ENCODE data around the gene DYNC1I1. TPM values are rescaled to one million over a fixed set of nuclear protein-coding genes. Genes with fewer than 3 reads are reported as not detected.

DYNC1I1 gene
- total RNA-seq, 2 experiments from 2014 or later = not detected

DNA sequence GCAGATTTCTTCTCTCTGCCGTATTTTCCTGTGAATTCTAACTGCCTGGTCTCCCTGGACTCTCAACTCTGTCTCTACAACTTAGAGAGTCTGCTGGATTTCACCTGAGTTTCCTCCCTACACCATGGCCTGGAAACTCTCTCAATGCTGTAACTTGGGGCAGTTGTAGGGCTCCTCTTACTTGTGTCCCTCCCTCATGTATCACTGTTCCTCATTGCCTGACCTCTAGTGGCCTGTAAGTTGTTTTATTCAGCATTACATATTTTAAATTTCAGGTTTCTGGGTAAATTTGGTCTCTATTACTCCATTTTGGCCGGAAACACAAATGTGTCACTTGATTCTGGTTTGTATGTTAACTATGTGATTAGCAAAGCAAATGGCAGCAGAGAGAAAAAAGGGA lies 70.9 kb downstream of the DYNC1I1 start:
- POLR2A ChIA-PET = no interaction called here
- CTCF ChIA-PET = no interaction called here

DNA sequence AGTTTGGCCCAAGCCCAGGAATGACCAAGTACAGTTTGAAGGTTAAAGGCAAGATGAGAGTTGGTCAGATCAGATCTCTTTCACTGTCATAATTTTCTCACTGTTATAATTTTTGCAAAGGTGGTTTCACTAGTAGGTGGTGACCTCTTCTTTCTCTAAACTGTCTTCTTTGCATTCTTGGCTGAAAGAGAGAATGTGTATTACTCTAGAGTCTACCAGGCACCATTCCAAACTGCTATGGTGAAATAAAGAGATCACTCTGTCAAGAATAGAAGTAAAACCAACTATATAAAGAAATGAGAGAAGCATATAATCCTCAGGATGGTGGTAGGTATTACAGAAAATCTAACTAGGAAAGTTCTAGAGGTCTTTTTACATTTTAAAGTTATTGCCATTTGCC lies 72.7 kb downstream of the DYNC1I1 start:
- ChIA-PET POLR2A (no interaction called here), CTCF (no interaction called here)

DNA sequence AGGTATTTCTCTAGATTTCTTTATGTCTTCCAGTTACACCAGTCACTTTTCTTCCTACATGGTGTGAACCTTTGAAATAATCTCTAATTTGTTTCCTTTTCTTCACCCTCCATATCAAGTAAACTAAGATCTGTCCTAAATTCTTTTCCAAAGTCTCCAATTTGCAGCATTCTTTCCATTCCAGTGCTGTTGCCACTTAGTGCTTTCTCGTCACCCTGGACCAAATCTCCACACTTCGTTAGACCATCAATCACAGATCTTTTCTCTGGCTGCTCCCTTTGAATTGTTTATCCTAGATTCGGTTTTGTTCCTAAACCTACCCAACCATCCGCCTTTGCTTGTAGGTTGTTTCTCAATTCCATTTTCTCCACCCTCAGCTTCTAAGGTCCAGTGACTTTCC lies 74.7 kb downstream of the DYNC1I1 start:
- ChIA-PET CTCF (no interaction called here), POLR2A (no interaction called here)

DNA sequence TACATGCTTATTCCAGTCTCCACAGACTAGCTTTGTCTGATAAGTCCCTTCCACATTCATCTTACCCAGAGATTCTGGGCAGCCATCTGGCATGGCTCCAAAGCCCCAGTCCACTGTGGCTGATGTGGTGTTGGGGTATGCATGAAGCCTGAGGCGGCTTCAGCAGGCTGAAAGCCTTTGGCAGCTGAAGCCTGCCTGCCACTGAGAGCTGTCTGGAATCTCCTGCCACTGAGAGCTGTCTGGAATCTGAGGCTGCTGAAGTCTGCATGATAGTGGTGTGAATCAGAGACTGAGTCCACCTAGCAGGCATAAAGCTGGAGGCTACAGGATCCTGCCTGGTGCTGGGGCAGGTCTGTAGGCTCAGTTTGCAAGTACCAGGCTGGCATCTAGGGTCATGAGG lies 87.1 kb downstream of the DYNC1I1 start:
- CTCF ChIA-PET = no interaction called here
- POLR2A ChIA-PET = no interaction called here

DNA sequence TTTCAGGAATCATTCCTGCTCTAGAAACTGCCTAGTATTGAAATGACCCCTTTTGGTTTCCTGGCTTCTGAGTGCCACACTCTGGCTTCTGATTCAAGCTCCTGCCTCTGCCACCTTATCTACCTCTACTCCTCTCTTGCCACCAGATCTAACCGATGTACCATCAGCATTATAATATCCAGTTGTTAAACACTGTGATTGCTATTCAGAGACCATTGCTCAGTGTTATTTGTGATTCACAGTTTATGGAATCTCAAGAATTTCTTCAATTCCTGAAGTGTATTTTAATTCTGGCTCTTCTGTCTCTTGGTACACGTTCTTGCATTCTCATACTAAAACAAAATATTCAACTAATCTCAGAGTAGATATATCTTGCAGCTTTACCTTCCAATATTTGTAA lies 88.7 kb downstream of the DYNC1I1 start:
- ChIA-PET CTCF (interaction anchor here (0.5 kb wide), 1 partner anchor 43 kb away, joined by 4 read pairs; no protein-coding TSS in a partner anchor), POLR2A (no interaction called here)

DNA sequence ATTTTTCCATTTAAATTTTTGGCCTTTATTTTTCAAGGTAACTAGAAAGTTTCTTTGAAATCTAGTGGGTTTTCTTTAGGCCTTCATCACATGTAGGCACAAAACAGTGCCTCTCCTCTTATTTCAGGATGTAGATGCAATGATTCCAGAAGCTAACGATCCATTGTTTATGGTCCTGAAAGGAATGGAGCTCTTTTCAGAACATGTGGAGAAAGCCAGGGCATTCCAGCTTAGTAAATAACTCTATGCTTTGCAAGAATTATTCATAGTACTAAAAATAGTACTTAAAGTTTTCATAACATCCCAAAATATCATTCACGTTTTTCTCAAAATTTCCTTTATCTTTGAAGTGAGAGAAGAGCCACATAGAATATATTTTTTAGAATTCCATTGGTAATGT lies 91.3 kb downstream of the DYNC1I1 start:
- ChIA-PET POLR2A (no interaction called here), CTCF (no interaction called here)

DNA sequence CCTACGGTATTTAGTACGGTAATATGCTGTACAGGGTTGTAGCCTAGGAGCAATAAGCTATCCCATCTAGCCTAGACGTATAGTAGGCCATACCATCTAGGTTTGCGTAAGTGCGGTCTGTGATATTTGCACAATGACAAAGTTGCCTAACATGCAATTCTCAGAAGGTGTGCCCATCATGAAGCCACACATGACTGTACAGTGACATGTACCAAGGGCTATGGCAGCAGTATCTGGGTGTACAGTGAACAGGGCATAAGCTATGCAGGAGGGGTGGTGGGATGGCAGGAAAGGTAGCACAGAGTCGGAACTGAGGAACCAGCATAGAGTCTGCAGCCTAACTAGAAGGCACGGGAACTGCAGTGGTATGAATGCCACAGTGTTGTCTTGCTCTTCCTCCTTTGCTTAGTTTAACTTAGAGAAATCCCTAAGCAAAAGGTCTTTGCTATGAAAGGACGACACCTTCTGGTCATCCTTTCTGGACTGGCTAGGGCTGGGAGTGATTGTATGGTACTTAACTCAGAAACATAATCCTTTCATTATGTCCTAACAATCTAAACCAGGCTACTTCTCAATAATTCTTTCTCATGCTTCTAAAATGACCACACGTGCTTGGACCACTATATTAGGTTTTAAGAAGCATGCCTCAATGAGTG lies 93.5 kb downstream of the DYNC1I1 start:
- CTCF ChIA-PET = no interaction called here
- POLR2A ChIA-PET = no interaction called here

DNA sequence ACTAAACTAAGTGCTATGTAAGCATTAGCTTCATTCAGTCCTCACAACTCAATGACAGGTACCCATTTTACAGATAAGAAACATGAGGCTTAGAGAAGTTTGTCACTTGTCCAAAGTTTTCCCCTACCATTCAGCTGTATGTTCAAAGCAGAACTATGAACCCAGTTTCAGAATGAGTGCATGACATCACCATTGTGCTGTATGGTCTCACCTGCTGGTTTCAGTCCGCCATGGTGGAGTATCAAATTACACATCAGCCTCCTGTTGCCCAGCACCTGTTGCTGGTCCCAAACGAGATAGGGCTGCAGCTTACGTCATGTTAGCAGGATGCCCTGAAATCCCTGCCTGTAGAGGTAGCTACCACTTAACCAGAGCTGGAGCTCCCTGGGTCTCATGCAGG lies 95.0 kb downstream of the DYNC1I1 start:
- CTCF ChIA-PET = no interaction called here
- POLR2A ChIA-PET = no interaction called here

DNA sequence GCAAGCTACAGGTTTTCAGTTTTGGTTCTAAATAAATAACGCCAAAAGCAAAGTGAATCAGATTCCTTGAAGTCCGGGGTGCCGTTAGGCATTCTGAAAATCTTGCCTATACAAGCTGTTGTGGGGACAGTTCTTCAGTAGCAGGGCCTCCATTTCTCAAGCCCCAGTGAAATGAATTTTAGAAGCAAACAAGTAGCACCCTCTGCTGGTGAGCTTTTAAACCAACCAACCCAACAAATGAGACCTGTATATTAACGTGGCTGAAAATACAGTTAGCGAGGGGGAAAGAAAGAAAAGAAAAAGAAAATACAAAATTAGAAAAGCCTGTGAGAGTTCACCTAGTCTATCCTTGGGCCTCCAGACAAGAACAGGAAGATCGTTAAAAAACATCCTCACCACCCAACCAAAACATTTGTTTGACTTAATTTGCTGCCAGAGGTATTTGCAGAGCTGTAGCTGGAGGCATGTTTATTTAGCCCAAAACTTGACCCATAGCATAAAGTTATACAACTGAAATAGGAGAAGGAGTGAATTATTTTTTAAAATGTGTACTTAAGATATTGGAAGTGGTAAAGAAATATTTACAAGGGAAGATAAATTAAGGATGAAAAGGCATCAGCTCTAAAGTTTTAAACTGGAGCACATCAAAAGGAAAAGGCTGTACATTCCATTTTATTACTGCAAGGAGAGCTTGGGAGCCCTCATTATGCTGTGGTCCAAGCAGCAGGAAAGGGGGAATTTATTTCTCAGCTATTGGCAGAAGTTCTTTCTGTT lies 98.9 kb downstream of the DYNC1I1 start:
- POLR2A ChIA-PET = no interaction called here
- CTCF ChIA-PET = interaction anchor here (1.2 kb wide), 1 partner anchor 360 kb away, joined by 4 read pairs; no protein-coding TSS in a partner anchor

DNA sequence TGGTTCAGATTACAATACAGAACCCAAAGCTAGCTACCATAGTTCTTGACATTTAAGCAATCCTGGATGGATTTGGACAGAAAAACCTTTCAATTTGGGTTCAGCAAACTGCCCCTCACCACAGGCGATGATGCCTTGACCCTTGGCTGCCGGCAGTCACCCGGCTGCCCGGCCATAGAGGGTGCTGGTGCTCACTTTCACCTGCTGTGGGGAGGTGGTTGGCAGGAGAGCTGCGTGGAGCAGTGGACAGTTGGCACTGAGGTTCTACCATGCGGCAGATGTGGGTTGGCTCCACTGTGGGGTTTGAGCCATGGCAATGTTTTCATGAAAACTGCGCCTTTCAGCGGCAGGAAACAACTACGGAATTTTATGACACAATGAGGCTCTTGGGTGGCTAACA lies 99.5 kb downstream of the DYNC1I1 start:
- CTCF ChIA-PET = interaction anchor here (1.2 kb wide), 1 partner anchor 361 kb away, joined by 4 read pairs; no protein-coding TSS in a partner anchor

DNA sequence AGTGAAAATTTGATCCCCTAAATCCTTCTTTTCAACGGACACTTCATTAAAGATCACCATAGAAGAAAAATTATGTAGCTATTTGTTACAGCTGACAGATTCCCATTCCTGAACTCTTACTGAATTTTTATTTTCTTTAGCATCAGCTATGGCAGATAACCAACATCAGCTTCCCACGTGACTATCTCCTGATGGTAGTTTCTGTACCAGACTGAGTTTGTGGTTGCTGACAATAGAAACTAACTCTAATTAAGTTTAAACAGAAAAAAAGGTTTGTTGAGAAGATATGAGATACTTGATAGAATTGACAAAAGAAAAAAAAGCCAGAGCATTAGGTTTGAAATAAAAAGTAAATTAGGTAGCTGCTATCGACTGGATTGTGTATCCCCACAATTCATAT lies 101.8 kb downstream of the DYNC1I1 start:
- ChIA-PET CTCF (no interaction called here), POLR2A (no interaction called here)

More for the DNA sequence above, 99.5 kb downstream of the DYNC1I1 start:
- POLR2A ChIA-PET = no interaction called here

DNA sequence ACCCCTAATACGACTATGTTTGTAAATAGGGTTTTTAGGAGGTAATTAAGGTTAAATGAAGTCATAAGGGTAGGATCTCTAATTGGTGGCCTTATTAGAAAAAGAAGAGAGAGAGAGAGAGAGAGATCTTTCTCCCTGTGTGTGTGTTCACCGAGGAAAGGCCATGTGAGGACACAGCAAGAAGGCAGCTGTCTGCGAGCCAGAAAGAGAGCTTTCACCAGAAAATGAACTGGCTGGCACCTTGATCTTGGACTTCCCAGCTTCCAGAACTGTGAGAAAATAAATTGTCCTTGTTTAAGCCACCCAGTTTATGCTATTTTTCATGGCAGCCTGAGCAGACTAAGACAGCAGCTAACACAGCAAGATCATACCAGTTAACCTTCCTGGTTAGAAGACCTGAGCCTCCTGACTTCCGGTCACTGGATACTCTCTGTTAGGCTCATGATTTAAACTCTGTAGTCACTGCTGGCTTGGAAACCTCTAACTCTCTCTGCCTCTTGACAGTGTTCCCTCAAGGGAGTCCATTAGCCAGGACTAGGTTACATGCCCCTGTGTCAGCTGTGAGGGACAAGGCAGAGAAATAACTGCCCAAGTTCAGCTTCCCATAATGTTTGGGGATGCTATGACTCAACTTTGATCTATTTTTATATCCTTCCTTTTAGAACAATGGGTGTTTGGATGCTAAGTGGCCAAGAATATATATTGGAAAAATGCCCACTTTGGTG lies 102.3 kb downstream of the DYNC1I1 start:
- ChIA-PET POLR2A (no interaction called here), CTCF (no interaction called here)

DNA sequence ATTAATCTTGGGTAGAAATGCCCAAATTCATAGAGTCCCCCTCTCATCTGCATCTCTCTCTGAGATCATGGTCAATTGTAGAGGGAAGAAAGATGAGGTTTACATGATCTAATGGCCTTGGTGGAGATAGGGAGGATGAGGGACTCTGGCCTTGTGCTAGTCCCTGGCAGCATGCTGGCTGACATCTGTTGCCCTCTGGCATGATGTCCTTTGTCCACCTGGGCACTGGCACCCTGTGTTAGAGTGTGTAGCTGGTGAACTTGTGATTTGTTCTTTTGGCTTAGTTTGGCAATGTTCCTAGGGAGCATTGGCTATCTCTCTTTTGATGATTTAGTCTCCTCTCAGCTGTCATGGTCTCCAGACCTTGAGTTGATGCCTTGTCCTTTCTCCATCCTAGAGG lies 103.2 kb downstream of the DYNC1I1 start:
- POLR2A ChIA-PET = no interaction called here
- CTCF ChIA-PET = no interaction called here

DNA sequence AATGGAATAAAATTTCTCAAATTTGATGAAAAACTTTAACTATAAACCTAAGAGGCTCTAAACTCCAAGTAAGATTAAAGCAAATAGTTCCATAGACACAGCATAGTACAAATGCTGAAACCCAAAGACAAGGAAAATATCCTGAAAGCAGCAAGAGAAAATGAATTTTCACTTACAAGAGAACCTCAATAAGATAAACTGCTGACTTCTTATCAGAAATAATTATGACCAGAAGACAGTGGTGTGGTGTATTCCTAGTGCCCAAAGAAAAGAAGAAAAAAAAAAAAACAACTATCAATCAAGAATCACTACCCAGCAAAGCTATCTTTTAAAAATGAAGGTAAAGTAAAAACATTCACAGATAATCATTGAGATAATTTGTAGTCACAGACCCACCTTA lies 106.3 kb downstream of the DYNC1I1 start:
- POLR2A ChIA-PET = no interaction called here
- CTCF ChIA-PET = no interaction called here

DNA sequence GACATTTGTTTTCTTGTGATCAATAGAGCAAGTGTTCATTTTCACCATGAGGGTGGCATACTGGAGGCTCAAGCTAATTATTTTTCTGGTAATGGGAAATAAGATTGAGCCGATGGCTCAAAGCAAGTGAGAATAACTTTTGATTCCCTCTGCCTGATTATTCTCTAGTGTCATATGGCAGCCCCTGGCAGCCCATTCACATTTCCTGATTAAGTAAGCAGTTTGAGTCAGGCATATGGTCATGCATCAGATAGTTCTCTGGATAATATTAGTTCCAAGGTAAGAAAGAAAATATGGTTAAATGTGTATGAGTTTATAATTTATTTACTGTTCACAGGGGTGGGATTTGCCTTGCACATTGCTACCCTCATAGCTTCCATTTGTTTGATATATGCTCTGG lies 109.2 kb downstream of the DYNC1I1 start:
- POLR2A ChIA-PET = no interaction called here
- CTCF ChIA-PET = no interaction called here

DNA sequence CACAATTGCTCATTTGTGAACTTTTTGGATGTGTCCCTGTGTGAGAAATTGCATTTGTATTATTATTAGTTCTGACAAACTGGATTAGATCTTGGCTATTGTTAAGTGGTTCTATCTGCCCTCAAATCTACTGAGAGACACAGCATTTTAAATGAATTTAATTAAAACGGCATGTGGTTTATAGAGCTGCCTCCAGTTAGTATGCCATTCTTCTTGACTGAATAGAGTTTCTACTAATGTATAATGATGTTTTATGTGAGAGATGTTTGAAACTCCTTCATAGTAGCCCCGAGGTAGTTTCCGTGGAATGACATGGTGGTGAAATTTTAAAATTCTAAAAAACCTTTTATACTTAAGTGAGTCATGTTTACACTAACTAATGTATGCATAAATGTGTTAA lies 110.9 kb downstream of the DYNC1I1 start:
- CTCF ChIA-PET = no interaction called here
- POLR2A ChIA-PET = no interaction called here

DNA sequence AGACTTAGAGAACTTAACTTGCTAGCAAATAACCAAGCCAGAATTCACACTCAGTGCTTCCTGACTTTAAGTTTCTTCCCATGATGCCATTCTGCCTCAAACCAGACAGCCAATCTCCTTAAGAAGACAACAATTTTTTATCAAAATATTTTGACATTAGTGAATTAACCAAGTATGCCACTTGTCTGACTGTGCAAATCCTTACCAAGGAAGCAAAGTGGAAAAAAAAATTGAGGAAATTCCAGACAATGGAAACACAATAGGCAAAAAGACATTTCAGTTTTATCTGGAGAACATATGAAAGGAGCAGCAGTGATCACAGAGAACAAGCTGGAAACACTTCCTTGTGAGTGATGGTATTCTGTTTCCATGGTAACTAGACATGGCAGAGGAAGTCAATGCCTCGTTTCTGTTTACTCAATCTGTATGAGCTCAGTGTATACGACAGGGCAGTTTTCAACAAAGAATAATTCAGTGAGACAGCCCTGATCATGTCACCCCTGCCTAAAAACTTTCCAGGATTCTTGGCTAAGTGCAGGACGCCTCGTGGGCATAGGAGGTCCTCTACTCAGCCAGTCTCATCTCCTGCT lies 114.2 kb downstream of the DYNC1I1 start:
- ChIA-PET POLR2A (no interaction called here), CTCF (no interaction called here)

DNA sequence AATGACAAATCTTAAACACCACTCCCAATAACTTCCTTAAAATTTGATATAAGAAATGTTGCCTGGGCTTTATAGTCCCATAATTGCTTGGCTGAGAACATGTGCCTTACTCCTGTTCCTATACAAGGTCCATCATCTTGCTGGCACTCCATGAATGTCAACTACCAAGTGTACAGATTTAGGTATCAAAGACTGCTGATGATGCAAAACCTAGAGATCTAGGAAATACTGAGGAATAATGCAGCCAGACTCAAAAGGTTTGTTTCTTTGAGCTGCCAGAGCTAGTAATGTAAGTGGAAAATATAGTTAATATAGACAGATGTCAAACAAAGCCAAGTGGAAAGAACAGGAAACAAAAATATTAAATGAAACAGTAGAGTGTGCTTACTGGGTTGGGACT lies 121.1 kb downstream of the DYNC1I1 start:
- CTCF ChIA-PET = no interaction called here
- POLR2A ChIA-PET = no interaction called here

DNA sequence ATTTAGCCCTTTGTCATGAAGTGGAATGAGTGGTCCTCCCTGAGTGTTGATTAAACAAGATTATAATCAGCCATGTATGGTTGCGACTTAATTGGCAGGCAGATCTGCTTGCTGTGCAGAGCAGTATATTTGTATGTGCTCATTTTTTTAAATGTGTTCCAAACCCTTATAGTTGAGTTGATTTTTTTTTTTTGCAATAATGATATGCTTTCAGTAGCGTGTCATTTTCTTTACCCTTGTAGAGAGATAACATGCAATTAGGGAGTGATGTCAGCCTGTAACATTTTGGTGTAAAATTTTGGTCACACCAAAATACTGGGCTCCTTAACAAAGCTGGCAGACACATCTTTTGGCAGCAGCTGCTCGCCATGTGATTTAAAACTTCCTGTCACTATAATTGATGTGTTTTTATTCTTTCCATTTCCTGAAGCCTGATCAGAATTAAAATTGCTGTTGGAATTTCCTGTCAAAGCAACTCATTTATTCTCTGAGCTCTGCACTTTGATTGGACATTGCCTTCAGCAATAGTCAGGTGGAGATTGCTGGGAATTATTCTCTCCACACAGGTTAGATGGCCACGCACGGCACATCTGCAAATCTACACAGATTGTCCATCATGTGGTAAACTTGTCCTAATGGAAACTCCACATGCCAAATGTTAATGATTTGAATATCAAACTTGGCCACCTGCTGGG lies 125.3 kb downstream of the DYNC1I1 start:
- CTCF ChIA-PET = no interaction called here
- POLR2A ChIA-PET = no interaction called here

DNA sequence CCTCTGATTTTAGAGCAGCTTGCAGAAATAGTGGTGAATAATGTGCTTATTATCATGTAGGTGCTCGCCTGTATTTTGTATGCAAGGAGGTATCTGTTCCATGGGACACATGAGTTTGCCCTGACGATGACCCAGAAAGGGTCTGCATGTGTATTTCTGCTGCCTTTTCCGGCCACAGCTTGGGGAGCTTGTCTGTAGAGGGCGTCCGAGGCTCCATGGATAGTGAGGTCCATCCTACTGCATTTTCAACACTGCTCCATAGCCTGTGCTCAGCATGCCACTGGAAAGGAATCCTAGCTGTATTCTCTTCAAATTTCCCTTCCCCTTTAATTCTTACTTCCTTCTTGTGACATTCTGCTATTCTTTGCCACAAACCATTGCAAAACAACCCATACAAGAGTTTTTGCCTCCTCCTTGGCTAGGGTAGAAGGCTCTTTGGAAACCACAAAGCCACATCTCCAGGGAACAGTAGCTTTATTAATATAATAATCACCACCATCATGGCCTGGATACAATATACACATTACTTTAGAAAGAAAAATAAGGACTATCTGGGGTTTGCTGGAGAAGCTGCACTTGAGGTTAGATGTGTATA lies 127.7 kb downstream of the DYNC1I1 start:
- CTCF ChIA-PET = no interaction called here
- POLR2A ChIA-PET = no interaction called here
